ENCODE measurements around the gene ARHGAP33. TPM values are rescaled to one million over a fixed set of nuclear protein-coding genes. Genes with fewer than 3 reads are reported as not detected.

The ARHGAP33 gene
- total and polyA plus RNA-seq, 2 of the 8 experiments (the other 6 are each of a cell fraction or from before 2014, with no cell fraction given): 6.5 to 25.2 TPM

- no peak for TF ChIP-seq RAD21 (IDR thresholded peaks at IDR 0.05 in 1 of 2, conservative IDR thresholded peaks at IDR 0.05 in 1 of 2; ENCODE audit: low read depth in 2 of 2, low read length in 2 of 2)
Observed at GRCh38 chr19:35751839-35752745, 23.3 kb upstream of the ARHGAP33 start (continued).
